Middle frontal gyrus (tissue), 1 donor: ENCODE measurements around the gene CXorf38.
"Not testable (repeated sequence)": the region's sequence is repeated elsewhere in the genome, so short reads cannot be mapped to it uniquely, and the experiment has no call there.

Source experiments
- DNase-seq: peaks from one replicate; pipeline ENCODE4 v3.0.0-alpha.2; 2015; ENCODE audit warnings: low spot score; ENCODE audit errors: extremely low spot score

CXorf38 gene

GRCh38 chrX:40628506-40628905 lies 18.9 kb downstream of the CXorf38 start:
- no peak for DNase-seq

GRCh38 chrX:40625294-40625693 lies 22.1 kb downstream of the CXorf38 start:
- DNase-seq = no peak

DNA sequence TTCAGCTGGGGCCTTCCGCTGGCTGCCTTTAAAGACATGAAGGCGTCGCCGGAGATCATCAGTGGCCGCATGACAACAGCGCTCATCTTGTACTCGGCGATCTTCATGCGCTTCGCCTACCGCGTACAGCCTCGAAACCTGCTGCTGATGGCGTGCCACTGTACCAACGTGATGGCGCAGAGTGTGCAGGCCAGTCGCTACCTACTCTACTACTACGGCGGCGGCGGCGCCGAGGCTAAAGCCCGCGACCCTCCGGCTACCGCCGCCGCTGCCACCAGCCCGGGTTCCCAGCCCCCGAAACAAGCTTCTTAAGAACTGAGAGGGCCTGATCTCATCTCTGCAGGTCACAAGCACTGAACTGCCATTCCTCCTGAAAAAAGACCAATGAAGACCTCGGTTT lies 23.7 kb downstream of the CXorf38 start:
- no peak for DNase-seq

DNA sequence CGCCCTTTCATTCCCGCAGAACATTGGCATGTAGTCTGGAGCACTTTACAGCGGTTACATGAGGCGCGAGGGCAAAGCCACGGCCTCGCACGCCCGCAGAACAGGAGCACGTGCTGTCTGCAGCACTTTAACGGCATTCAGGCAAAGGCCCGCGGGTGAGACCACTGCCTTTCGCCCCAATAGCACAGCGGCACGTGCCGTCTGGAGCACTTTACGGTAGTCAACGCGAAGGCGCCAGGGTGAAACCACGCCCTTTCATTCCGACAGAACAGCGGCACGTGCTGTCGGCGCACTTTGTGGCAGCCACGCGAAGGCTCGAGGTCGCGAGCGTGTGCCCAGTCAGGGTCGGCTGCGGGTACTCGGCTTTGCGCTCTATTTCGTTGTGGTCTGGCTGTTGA lies 24.2 kb downstream of the CXorf38 start, which contains the start of gene MPC1L:
MPC1L (plus strand) TSS at position 290 of the 398 bp plus-strand sequence. CDS start 138 bp downstream, outside the sequence.
- DNase-seq = no peak

- no peak for DNase-seq
Observed at GRCh38 chrX:40622479-40623138, 24.8 kb downstream of the CXorf38 start.

DNA sequence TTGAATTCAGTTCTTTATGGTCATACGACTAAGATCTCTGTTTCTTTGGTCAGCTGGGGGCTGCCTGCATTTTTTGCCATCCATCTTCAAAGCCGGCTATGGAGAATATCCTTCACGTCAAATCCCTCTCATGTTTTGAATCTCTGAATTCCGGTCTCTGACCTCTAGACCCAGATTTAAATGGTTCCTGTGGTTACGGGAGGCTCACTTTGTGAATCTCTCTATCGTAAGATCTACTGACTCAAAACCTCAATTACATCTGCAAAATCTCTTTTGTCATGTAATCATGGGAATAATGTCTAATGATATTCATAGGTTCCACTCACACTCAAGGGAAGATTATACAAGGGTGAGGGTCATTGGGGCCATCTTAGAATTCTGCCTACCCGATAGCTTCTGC lies 29.8 kb downstream of the CXorf38 start:
- no peak for DNase-seq

DNA sequence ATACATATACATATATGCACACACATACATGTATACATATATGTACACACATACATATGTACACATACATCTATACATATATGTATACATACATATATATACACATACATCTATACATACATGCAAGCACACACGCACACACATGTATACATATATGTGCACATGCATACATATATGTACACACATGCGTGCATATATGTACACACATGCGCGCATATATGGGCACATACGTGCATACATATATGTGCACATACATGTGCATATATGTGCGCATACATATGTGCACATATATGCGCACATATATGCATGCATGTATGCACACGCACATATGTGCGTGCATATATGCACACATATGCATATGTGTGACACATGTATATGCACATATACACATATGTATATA lies 31.4 kb downstream of the CXorf38 start:
- DNase-seq = no peak

- no peak for DNase-seq
Observed at GRCh38 chrX:40612511-40612910, 34.9 kb downstream of the CXorf38 start.

GRCh38 chrX:40607381-40607780 lies 40.0 kb downstream of the CXorf38 start:
- no peak for DNase-seq

- no peak for DNase-seq
Observed at GRCh38 chrX:40603446-40603845, 43.9 kb downstream of the CXorf38 start.

DNA sequence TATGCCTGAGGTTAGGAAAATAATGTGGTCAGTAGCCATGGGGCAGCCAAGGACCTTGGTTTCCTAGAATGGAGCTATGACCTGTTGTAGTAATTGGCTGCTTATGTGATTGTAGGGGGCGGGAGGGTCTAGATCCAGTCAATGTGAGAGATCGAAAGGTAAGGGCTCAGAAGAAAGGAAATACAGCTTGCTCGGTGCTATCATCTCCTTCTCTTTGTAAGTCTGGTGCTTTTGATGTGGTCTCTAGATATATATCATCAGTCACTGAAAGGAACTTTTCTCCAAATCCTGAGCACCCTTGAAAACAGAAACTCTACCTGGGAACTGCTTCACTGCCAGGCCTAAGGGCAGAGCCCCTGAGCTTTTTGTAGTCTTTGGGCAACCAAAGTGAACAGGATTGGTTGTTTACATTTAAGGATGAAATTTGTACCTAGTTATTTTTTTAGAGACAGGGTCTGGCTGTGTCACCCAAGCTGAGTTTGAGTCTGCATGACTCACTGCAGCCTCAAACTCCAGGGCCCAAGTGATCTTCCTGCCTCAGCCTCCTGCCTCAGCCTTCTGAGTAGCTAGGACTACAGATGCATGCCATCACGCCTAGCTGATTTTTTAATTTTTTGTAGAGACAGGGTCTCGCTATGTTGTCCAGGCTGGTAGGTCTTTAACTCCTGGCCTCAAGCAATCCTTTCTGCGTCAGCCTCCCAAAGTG lies 57.6 kb downstream of the CXorf38 start:
- not testable (repeated sequence) for DNase-seq

- DNase-seq = not testable (repeated sequence)
Observed at GRCh38 chrX:40587623-40588022, 59.7 kb downstream of the CXorf38 start.

DNA sequence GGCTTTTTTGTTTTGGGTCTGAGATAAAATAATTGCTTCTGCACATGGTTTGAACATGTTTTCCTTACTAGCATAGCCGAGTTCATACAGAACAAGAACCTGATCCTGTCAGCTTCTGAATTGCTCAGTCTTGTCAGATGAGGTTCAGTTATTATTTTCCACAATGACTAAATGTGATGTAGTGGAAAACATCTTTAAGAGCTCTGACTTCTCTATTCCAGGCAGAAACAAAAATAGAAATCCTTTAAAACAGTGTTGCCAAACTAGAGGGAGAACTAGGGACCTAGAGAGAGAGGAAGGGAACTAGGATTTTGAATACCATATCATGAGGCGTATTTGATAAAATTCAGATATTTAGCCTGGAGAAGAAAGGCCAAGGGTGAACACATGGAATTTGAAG lies 64.5 kb downstream of the CXorf38 start:
- no peak for DNase-seq

- DNase-seq = not testable (repeated sequence)
Observed at GRCh38 chrX:40582178-40582577, 65.2 kb downstream of the CXorf38 start.

GRCh38 chrX:40581336-40581920 lies 65.9 kb downstream of the CXorf38 start:
- no peak for DNase-seq

GRCh38 chrX:40580537-40581335 lies 66.6 kb downstream of the CXorf38 start, which contains the start of gene ATP6AP2:
Gene ATP6AP2, plus strand, starts transcription at chrX:40580970. Its CDS starts 96 bp downstream, at chrX:40581066.
- peak; percentile 77 for DNase-seq

DNA sequence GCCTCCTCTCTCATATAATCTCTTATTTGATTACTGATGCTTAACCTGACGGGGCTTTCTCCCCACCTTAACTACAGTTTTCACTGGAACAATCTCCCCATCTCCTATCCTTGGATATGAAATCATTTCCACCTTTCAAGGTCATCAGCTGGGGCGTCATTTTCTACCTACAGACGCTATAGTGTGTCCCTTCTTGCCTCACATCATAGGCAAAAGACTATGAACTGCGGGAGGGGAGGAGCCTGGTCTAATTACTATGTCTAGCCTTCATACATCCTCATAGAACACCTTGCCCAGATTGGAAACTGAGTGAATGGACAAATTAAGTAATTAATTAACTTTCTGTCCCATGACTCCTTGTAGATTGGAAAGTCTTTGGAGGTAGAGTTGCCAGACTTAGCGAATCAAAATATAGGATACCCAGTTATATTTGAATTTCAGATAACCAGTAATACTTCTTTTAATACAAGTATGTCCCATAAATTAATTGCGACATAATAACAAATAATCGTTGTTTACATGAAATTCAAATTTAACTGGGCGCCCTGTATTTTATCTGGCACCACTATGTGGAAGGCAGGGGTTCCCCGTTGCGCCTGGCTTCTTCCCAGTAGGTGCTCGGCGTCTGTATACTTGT lies 67.3 kb downstream of the CXorf38 start:
- no peak for DNase-seq

- no peak for DNase-seq
Observed at GRCh38 chrX:40579141-40579540, 68.2 kb downstream of the CXorf38 start.

DNA sequence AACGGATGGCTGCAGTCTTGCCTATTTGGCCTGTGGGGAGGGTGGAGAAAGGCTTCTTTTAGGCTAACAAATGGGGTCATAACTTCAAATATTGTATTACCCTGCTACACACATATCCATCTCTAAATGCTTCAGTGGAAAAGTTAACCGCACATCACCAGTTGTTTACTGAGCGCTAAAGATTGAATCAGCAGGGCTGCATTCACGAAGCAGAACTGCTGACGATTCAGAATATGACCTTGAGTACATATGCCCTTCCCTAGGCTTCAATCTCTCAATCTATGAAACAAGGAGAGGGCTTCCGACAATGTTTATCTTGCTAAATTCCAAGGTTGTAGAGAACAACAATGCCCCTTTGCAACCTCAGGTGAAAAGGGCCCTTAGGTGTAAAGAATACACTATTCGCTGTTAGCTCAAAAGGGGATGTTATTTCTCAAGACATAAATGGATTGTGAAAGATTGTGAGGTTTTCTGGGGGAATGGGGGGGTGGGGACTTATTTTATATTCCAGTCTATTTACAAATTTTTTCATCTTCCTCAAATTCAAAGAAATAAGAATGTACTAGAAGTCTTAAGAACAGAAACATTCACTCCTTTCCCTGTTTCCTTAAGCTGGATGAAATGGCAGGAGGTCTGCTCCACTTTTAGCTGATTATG lies 69.2 kb downstream of the CXorf38 start:
- DNase-seq = no peak
